Astrocyte of the cerebellum (primary cell): Measurements from ENCODE around the gene LILRB1.

Source experiments
- DNase-seq: peaks from one replicate; pipeline ENCODE4 v3.0.0-alpha.2; 2011; ENCODE audit warnings: low read depth
- H3K4me3 ChIP-seq: 2 replicates; pipeline ENCODE4 v1.5.1; 2011; ENCODE audit warnings: mild to moderate bottlenecking, low read depth, low read length, moderate library complexity
- in situ Hi-C: cut with HindIII; loops from 2 replicates; pipeline ENCODE4 v1.10.0; 2017; ENCODE audit warnings: low sequenced_read_pairs
- TF ChIP-seq, protein P1 (sequence below): IDR thresholded peaks from 2 replicates; pipeline ENCODE4 v1.5.1; 2012; ENCODE audit warnings: low read length, low read depth, moderate library complexity, mild to moderate bottlenecking; ENCODE audit errors: missing control alignments

Gene LILRB1

DNA sequence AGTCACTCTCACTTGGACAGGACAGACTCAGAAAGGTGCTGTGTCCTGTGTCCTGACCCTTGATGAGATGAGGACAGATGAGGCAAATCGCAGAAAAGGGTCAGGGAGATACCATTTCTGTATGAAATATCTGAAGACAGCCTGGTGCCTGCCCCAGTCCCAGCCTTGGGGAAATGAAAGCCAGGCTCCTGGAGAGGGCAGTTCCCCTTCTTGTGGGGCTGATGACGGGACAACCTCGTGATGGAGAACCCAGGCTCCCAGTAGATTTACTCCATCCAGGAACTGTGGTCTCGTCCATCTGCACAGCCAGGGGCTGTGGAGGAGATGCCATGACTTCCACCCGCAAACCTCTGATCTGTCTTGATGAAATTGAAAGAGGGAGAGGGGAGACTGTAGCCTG lies 13.8 kb downstream of the LILRB1 start:
- in situ Hi-C loops = no loop called here
- DNase-seq = no peak
- H3K4me3 ChIP-seq = no peak overlapping the region
- TF ChIP-seq, protein P1, sequence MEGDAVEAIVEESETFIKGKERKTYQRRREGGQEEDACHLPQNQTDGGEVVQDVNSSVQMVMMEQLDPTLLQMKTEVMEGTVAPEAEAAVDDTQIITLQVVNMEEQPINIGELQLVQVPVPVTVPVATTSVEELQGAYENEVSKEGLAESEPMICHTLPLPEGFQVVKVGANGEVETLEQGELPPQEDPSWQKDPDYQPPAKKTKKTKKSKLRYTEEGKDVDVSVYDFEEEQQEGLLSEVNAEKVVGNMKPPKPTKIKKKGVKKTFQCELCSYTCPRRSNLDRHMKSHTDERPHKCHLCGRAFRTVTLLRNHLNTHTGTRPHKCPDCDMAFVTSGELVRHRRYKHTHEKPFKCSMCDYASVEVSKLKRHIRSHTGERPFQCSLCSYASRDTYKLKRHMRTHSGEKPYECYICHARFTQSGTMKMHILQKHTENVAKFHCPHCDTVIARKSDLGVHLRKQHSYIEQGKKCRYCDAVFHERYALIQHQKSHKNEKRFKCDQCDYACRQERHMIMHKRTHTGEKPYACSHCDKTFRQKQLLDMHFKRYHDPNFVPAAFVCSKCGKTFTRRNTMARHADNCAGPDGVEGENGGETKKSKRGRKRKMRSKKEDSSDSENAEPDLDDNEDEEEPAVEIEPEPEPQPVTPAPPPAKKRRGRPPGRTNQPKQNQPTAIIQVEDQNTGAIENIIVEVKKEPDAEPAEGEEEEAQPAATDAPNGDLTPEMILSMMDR = no peak

DNA sequence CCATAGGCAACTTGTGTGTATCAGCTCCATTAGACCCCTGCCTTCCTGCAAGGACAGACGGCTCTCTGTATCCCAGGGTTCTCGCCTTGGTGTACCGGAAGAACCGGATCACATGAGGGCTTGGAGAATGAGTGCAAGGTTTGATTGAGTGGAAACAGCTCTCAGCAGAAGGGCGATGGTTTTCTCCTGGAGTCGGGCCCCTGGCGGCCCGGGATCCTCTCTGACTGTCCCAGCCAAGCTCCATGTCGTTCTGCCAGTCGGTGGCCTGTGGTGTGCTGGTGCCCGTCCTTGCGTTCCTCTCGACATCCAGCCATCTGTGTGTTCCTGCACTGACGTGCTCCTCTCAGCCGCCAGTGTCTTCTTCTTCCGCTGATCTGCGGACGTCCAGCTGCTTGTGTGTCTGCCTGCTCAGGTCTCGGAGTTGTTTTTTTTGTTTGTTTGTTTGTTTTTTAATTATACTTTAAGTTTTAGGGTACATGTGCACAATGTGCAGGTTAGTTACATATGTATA lies 16.1 kb downstream of the LILRB1 start:
- no peak overlapping the region for H3K4me3 ChIP-seq
- TF ChIP-seq, protein P1 = no peak
- no peak for DNase-seq
- in situ Hi-C loops = no loop called here

DNA sequence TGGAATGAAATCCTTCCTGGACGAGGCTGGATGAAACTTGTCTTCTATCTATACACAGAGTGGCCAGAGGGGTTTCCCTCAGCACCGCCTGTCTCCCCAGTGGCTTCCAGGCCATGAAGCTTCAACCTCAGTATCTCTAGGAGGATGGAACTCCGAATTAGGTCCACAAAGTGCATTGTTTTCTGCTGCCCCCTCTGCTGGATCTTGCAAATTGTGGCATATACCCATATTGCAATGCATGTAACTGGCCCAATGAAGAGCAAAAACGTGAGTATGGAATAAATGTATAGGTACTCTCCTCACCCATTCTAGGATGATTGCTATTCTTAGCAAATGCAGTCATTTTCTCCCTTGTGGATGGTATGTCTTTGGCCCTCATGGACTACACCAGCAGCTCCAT lies 17.8 kb downstream of the LILRB1 start:
- in situ Hi-C loops = no loop called here
- TF ChIP-seq, protein P1 = no peak
- no peak overlapping the region for H3K4me3 ChIP-seq
- DNase-seq = no peak

DNA sequence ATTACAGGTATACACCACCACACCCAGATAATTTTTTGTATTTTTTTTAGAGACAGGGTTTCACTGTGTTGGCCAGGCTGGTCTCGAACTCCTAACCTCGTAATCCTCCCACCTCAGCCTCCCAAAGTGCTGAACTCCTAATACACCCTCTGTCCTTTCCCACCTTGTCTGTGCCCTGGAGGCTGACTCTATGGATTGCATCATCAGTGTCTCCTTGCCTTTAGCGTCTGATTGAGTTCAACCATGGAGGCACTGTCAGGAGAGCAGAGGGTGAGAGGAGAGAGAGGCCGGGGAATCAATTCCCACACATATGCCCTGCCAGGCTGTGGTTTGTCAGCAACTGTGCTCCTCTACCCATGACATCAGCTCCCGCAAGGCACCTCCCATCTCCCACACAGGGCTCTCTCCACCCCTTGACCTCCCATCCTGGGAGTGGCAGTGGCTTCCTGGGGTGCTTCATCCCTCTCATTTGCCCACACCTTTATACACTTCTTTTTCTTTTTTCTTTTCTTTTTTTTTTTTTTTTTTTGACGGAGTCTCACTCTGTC lies 19.9 kb downstream of the LILRB1 start:
- DNase-seq = no peak
- H3K4me3 ChIP-seq = no peak overlapping the region
- in situ Hi-C loops = no loop called here
- TF ChIP-seq, protein P1 = no peak

DNA sequence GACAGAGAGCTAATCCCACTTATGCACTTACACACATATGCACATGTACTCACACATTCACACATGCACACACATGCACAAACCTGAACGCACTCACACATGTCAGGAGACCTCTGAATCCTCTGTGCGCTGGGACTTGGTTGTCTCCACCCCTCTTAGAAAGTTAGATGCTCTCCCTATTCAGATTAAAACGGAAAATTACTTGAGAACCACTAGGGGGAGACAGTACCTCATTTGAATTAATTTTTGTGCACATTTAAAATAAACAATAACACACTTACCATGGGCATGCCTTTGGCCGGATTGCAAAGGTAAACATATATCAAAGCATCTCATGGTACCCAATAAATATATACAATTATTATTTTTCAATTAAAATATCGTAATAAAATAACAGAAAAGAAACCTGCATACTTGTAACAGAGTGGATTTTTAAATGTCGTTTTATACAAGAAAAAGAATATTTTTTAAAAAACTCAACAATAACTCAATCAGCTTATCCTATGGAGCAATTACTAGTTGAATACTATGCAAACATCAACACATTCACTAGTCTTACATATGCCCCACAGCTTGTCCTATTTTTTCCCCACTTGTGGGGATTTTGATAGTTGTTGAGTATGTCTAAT lies 23.0 kb downstream of the LILRB1 start:
- TF ChIP-seq, protein P1 = peak; percentile 20
- no peak for DNase-seq
- in situ Hi-C loops = no loop called here
- no peak overlapping the region for H3K4me3 ChIP-seq

DNA sequence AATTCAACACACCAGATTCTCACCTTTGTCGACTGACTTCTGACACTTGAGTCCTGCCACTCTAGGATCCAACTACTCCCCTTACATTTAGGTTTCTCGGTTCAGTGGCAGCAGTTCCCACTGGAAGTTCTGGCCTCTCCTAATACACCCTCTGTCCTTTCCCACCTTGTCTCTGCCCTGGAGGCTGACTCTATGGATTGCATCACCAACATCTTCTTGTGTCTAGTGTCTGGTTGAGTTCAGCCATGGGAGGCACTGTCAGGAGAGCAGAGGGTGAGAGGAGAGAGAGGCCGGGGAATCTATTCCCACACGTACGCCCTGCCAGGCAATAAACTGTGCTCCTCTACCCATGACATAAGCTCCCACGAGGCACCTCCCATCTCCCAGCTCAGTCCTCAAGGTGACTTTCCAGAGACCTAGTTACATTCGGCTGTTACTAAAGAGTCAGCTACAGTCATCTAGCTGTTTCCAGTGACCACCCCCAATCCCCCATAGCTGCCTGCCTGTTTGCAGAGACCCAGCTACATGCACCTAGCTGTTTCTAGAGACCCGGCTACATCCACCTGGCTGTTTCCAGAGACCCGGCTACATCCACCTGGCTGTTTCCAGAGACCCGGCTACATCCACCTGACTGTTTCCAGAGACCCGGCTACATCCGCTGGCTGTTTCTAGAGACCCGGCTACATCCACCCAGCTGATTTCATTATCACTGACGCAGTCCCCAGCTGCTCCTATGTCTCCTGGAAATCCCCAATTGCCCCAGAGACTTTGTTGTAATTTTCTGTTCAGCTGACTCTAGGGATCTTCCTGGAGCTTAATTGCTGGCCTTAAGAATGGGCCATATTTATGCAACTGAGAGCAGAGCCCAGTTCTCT lies 24.4 kb downstream of the LILRB1 start:
- in situ Hi-C loops = no loop called here
- no peak for DNase-seq
- no peak overlapping the region for H3K4me3 ChIP-seq
- TF ChIP-seq, protein P1 = no peak
